DOHH2 (cell line): Measurements from ENCODE around the gene CHCHD3.

Experiments
- H3F3A ChIP-seq: fragments of 200-600 bp; sonication (generic), shearing (Covaris generic); 2 replicates; pipeline ENCODE4 v1.6.0; 2016; ENCODE audit warnings: antibody characterized with exemption, mild to moderate bottlenecking; ENCODE audit not compliant: control insufficient read depth, insufficient read depth
- H3K27ac ChIP-seq: fragments of 200-600 bp; sonication (generic); 2 replicates; pipeline ENCODE4 v1.5.1; 2014; ENCODE audit warnings: low read depth, mild to moderate bottlenecking, low read length, moderate library complexity
- H3K27me3 ChIP-seq: fragments of 200-600 bp; sonication (generic); 2 replicates; pipeline ENCODE4 v1.6.1; 2014; ENCODE audit warnings: mild to moderate bottlenecking, low read length, mixed read lengths; ENCODE audit not compliant: control insufficient read depth
- H3K36me3 ChIP-seq: fragments of 200-600 bp; sonication (generic); 2 replicates; pipeline ENCODE4 v1.6.1; 2014; ENCODE audit warnings: mild to moderate bottlenecking, low read length, moderate library complexity, mixed read lengths; ENCODE audit not compliant: control insufficient read depth
- H3K4me1 ChIP-seq: fragments of 200-600 bp; sonication (generic); 2 replicates; pipeline ENCODE4 v1.6.1; 2014; ENCODE audit warnings: mild to moderate bottlenecking, low read length, mixed read lengths; ENCODE audit not compliant: control insufficient read depth
- H3K4me2 ChIP-seq: fragments of 200-600 bp; sonication (generic); 2 replicates; pipeline ENCODE4 v1.6.0; 2014; ENCODE audit warnings: mild to moderate bottlenecking, low read length, moderate library complexity
- H3K4me3 ChIP-seq: fragments of 200-600 bp; sonication (generic); 2 replicates; pipeline ENCODE4 v1.5.1; 2014; ENCODE audit warnings: mild to moderate bottlenecking, low read length, mixed read lengths
- H3K79me2 ChIP-seq: fragments of 200-600 bp; sonication (generic); 2 replicates; pipeline ENCODE4 v1.6.1; 2014; ENCODE audit warnings: mild to moderate bottlenecking, low read length, mixed read lengths; ENCODE audit not compliant: control insufficient read depth
- H3K9me2 ChIP-seq: fragments of 200-600 bp; sonication (generic); replicated peaks from 2 replicates; pipeline ENCODE4 v1.6.1; 2014; ENCODE audit warnings: mild to moderate bottlenecking, low read length, mixed read lengths; ENCODE audit not compliant: control insufficient read depth
- H3K9me3 ChIP-seq: fragments of 200-600 bp; sonication (generic); 2 replicates; pipeline ENCODE4 v1.6.1; 2014; ENCODE audit warnings: antibody characterized with exemption, low read length, mixed read lengths; ENCODE audit not compliant: control insufficient read depth, insufficient read depth
- H4K20me1 ChIP-seq: fragments of 200-600 bp; sonication (generic); 2 replicates; pipeline ENCODE4 v1.6.0; 2014; ENCODE audit warnings: low read depth, mild to moderate bottlenecking, antibody characterized with exemption, low read length, moderate library complexity; ENCODE audit not compliant: control insufficient read depth, insufficient read depth
- EZH2phosphoT487 ChIP-seq: fragments of 200-600 bp; sonication (generic); IDR thresholded peaks from 2 replicates; pipeline ENCODE4 v1.6.1; 2017; ENCODE audit warnings: borderline replicate concordance, mild to moderate bottlenecking, antibody characterized with exemption, low read length, moderate library complexity, mixed read lengths
- TF ChIP-seq, protein P1 (sequence below): fragments of 200-600 bp; sonication (generic); IDR thresholded peaks from one replicate; pipeline ENCODE4 v1.5.1; 2014; ENCODE audit warnings: antibody characterized with exemption, mild to moderate bottlenecking, low read depth, low read length; ENCODE audit not compliant: poor library complexity, severe bottlenecking

Gene CHCHD3

DNA sequence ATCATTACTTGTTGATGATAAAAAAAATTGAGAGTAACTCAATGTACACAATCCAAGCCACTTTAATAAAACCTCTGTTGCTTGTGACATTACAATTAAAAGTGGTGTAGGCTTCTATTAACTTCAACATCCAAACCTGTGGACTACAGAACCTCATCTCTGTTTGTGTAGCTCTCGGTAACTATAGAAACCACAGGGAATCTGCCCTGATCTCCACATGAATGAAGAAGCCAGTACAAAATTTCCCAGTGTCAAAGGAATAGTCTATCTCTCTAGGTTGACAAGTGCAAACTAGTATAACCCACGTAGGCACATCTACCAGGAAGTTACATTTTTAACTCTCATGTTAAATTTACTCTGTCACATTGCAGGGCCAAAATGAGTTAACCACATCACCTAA lies 204.3 kb downstream of the CHCHD3 start:
- no peaks in the 10 kb centered on the region for H3K4me1 ChIP-seq
- no peaks in the 10 kb centered on the region for H3K9me3 ChIP-seq
- TF ChIP-seq EZH2phosphoT487 = no peak
- TF ChIP-seq, protein P1, sequence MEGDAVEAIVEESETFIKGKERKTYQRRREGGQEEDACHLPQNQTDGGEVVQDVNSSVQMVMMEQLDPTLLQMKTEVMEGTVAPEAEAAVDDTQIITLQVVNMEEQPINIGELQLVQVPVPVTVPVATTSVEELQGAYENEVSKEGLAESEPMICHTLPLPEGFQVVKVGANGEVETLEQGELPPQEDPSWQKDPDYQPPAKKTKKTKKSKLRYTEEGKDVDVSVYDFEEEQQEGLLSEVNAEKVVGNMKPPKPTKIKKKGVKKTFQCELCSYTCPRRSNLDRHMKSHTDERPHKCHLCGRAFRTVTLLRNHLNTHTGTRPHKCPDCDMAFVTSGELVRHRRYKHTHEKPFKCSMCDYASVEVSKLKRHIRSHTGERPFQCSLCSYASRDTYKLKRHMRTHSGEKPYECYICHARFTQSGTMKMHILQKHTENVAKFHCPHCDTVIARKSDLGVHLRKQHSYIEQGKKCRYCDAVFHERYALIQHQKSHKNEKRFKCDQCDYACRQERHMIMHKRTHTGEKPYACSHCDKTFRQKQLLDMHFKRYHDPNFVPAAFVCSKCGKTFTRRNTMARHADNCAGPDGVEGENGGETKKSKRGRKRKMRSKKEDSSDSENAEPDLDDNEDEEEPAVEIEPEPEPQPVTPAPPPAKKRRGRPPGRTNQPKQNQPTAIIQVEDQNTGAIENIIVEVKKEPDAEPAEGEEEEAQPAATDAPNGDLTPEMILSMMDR = no peak
- no peaks in the 10 kb centered on the region for H4K20me1 ChIP-seq
- no peak overlapping the region for H3K4me2 ChIP-seq
- no peaks in the 10 kb centered on the region for H3K9me2 ChIP-seq
- H3K79me2 ChIP-seq = no peaks in the 10 kb centered on the region
- no peaks in the 10 kb centered on the region for H3K27me3 ChIP-seq
- H3K36me3 ChIP-seq = peaks cover 15% of the 10 kb centered on the region
- H3K27ac ChIP-seq = no peak overlapping the region
- H3F3A ChIP-seq = no peaks in the 10 kb centered on the region
- no peak overlapping the region for H3K4me3 ChIP-seq

DNA sequence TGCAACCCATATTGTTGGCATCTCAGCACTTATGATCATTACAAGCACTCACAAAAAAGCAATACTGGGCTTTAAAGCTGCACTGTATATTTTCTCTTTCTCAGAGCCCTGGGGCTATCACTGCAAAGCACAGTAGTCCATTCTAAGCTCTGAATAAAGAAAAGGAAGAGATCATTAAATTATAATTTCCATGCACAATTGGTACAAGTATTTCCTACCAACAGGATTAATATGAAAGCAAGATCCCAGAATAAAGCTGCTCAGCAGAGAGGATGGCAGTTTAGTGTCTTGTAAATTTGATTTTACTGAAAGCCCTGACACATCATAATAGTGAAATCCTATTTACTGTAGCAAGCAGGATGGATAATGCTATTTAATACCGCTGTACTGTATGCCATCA lies 205.3 kb downstream of the CHCHD3 start:
- no peaks in the 10 kb centered on the region for H3K9me2 ChIP-seq
- no peak overlapping the region for H3K27ac ChIP-seq
- H3K79me2 ChIP-seq = no peaks in the 10 kb centered on the region
- H3K4me2 ChIP-seq = no peak overlapping the region
- no peak overlapping the region for H3K4me3 ChIP-seq
- H3F3A ChIP-seq = no peaks in the 10 kb centered on the region
- peaks cover 14% of the 10 kb centered on the region for H3K36me3 ChIP-seq
- no peaks in the 10 kb centered on the region for H3K9me3 ChIP-seq
- TF ChIP-seq, protein P1 = no peak
- no peak for TF ChIP-seq EZH2phosphoT487
- no peaks in the 10 kb centered on the region for H3K4me1 ChIP-seq
- H3K27me3 ChIP-seq = no peaks in the 10 kb centered on the region
- H4K20me1 ChIP-seq = no peaks in the 10 kb centered on the region

DNA sequence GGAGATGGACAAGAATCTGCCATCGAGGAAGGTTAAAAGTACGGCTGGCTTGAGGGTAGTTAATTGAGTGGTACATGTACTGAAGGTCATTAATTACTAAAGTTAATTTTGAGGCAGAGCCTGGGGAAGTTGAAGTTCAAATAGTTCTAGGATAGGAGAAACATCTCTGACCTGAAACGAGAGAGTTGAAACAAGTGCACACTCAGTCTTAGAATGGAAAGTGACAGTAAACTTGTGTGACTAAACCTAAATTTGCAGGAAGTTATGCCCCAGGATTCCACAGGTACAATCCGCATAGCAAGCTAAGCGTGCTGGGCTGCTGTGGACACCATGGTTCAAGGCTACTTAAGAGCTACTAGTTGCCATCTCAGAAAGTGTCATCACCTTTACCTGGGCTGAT lies 209.9 kb downstream of the CHCHD3 start:
- Histone ChIP-seq H3K4me3 (no peak overlapping the region), H3K79me2 (no peaks in the 10 kb centered on the region), H3K27me3 (no peaks in the 10 kb centered on the region), H3K27ac (no peak overlapping the region), H3K9me2 (no peaks in the 10 kb centered on the region), H3F3A (no peaks in the 10 kb centered on the region), H3K4me2 (no peak overlapping the region), H4K20me1 (no peaks in the 10 kb centered on the region), H3K36me3 (peaks cover 3% of the 10 kb centered on the region; the same call in 1 of the 2 replicates), H3K9me3 (no peaks in the 10 kb centered on the region), H3K4me1 (no peaks in the 10 kb centered on the region)
- TF ChIP-seq EZH2phosphoT487 = no peak
- TF ChIP-seq, protein P1 = no peak

DNA sequence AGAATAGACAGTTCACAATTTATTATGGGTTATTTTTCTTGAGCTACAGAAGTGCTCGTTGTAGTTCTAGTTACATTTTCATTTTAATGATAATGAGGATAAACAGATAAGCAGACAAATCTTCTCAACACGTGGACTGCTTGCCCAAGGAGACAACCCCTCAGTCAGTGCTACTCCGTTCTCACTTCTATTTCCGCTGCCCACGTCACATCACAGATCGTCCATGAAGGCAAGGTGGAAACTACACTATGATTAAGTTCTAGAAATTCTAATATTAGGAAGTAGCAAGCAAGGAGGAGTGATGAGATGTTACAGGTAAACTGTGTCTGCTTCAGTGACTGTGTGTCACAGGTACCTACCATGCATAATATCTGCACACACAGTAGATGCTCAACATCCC lies 210.5 kb downstream of the CHCHD3 start:
- H3K9me2 ChIP-seq = no peaks in the 10 kb centered on the region
- H3K9me3 ChIP-seq = no peaks in the 10 kb centered on the region
- no peaks in the 10 kb centered on the region for H3K4me1 ChIP-seq
- H3K79me2 ChIP-seq = no peaks in the 10 kb centered on the region
- H4K20me1 ChIP-seq = no peaks in the 10 kb centered on the region
- peaks cover 3% of the 10 kb centered on the region; the same call in 1 of the 2 replicates for H3K36me3 ChIP-seq
- no peaks in the 10 kb centered on the region for H3K27me3 ChIP-seq
- H3F3A ChIP-seq = no peaks in the 10 kb centered on the region
- no peak for TF ChIP-seq EZH2phosphoT487
- TF ChIP-seq, protein P1 = no peak
- H3K4me2 ChIP-seq = no peak overlapping the region
- H3K4me3 ChIP-seq = no peak overlapping the region
- no peak overlapping the region for H3K27ac ChIP-seq
